Left lung (tissue), 10 donors: ENCODE measurements around the gene TIGD3. TPM values are rescaled to one million over a fixed set of nuclear protein-coding genes. Genes with fewer than 3 reads are reported as not detected.

Source experiments
- ATAC-seq: fragments of 200-7000 bp; cut with Tn5 transposase; one replicate; pipeline ENCODE4 v1.9.1; 2020; ENCODE audit warnings: moderate library complexity
- DNase-seq, 4 donors: peaks; one replicate each; pipeline ENCODE4 v3.0.0-alpha.2; 2013 to 2020
- H3K27ac ChIP-seq, 2 donors: fragments of 200-600 bp; sonication (generic) in 1 of 2; one replicate each; pipeline versions ENCODE4 v1.5.0 to v1.8.0; 2020 to 2021
- H3K27me3 ChIP-seq, 2 donors: fragments of 200-600 bp; sonication (generic) in 1 of 2; one replicate each; pipeline versions ENCODE4 v1.5.0 to v1.8.0; 2020 to 2021
- H3K36me3 ChIP-seq, 2 donors: fragments of 200-600 bp; sonication (generic) in 1 of 2; one replicate each; pipeline versions ENCODE4 v1.5.0 to v1.8.0; 2020 to 2021
- H3K4me1 ChIP-seq, 2 donors: fragments of 200-600 bp; one replicate each; pipeline ENCODE4 v1.8.0; 2021
- H3K4me3 ChIP-seq, 2 donors: fragments of 200-600 bp; sonication (generic) in 1 of 2; one replicate each; pipeline versions ENCODE4 v1.5.0 to v1.8.0; 2020 to 2021; ENCODE audit warnings: mild to moderate bottlenecking in 1 of 2
- H3K9me3 ChIP-seq, 2 donors: fragments of 200-600 bp; sonication (generic) in 1 of 2; one replicate each; pipeline versions ENCODE4 v1.5.0 to v1.8.0; 2020 to 2021
- CTCF ChIP-seq, 2 donors: fragments of 200-600 bp; sonication (generic) in 1 of 2; IDR thresholded peaks; one replicate each; pipeline versions ENCODE4 v1.5.0 to v1.8.0; 2021; ENCODE audit warnings: antibody characterized with exemption in 2 of 2
- intact Hi-C, 2 donors: fragments of 100-400 bp; cut with DNase I; formaldehyde crosslinking; loops; one replicate each; pipeline versions ENCODE4 v1.11.2 to v1.14.2; 2022
- polyA plus RNA-seq, 6 donors: library from polyadenylated mRNA; unstranded; fragments of 120-200 nt; gene quantifications; one replicate each; pipeline ENCODE4 v1.2.1, GENCODE V29; 2013; ENCODE audit not compliant: insufficient read length in 6 of 6
- total RNA-seq, 2 donors: library from RNA; stranded (reverse); fragmentation: NEBNext Ultra II Directional; extraction: Animal tissue kit (Norgen Biotek cat#: 25700); gene quantifications; one replicate each; pipeline ENCODE4 v1.2.1, GENCODE V29; 2021
- donor health status: DM: no; HTN: yes; CAD: no.
- donor health status: DM: no; HTN: no; CAD: no.

Gene TIGD3
- total and polyA plus RNA-seq, 8 donors: 0.14 to 0.39 (median 0.24) TPM; not detected in 1

GRCh38 chr11:65389294-65389980 lies 34.9 kb downstream of the TIGD3 start:
- Histone ChIP-seq H3K4me1 (peaks cover 41 to 70% of the 10 kb centered on the region in 2 donors), H3K9me3 (no peaks in the 10 kb centered on the region), H3K4me3 (peak overlapping the region in 1 of 2 donors; percentile 86), H3K36me3 (peaks cover 0 to 44% of the 10 kb centered on the region in 2 donors), H3K27ac (peak overlapping the region; percentile 13 to 63), H3K27me3 (no peaks in the 10 kb centered on the region)
- intact Hi-C loops: no loop called here
- DNase-seq (no peak), ATAC-seq (no peak)
- no peak for TF ChIP-seq CTCF (IDR thresholded peaks at IDR 0.05)

- no peak for TF ChIP-seq CTCF (IDR thresholded peaks at IDR 0.05)
- ATAC-seq (no peak), DNase-seq (no peak)
Observed at GRCh38 chr11:65390099-65390941, 35.8 kb downstream of the TIGD3 start.

GRCh38 chr11:65390996-65391395 lies 36.4 kb downstream of the TIGD3 start:
- peaks cover 0 to 60% of the 10 kb centered on the region in 2 donors for H3K36me3 ChIP-seq

More at GRCh38 chr11:65390099-65390941, 35.8 kb downstream of the TIGD3 start:
- H3K36me3 ChIP-seq: peaks cover 0 to 53% of the 10 kb centered on the region in 2 donors
- peak overlapping the region in 1 of 2 donors; percentile 0 for H3K4me3 ChIP-seq
- intact Hi-C loops: no loop called here
- no peaks in the 10 kb centered on the region for H3K27me3 ChIP-seq
- peak overlapping the region; percentile 45 to 63 for H3K27ac ChIP-seq
- H3K4me1 ChIP-seq: peaks cover 41 to 62% of the 10 kb centered on the region in 2 donors
- H3K9me3 ChIP-seq: no peaks in the 10 kb centered on the region

GRCh38 chr11:65392186-65392829 lies 37.8 kb downstream of the TIGD3 start:
- Histone ChIP-seq H3K36me3 (peaks cover 0 to 73% of the 10 kb centered on the region in 2 donors), H3K27ac (peak overlapping the region in 1 of 2 donors; percentile 63), H3K27me3 (no peaks in the 10 kb centered on the region), H3K9me3 (no peaks in the 10 kb centered on the region), H3K4me3 (no peak overlapping the region), H3K4me1 (peaks cover 34 to 45% of the 10 kb centered on the region in 2 donors)
- intact Hi-C loops: no loop called here
- DNase-seq (no peak), ATAC-seq (no peak)
- no peak for TF ChIP-seq CTCF (IDR thresholded peaks at IDR 0.05)

More at GRCh38 chr11:65390996-65391395, 36.4 kb downstream of the TIGD3 start:
- Histone ChIP-seq H3K9me3 (no peaks in the 10 kb centered on the region), H3K27ac (peak overlapping the region; percentile 45 to 63), H3K4me3 (peak overlapping the region in 1 of 2 donors; percentile 0), H3K4me1 (peaks cover 40 to 55% of the 10 kb centered on the region in 2 donors), H3K27me3 (no peaks in the 10 kb centered on the region)
- ATAC-seq (no peak), DNase-seq (no peak)
- no peak for TF ChIP-seq CTCF (IDR thresholded peaks at IDR 0.05)
- intact Hi-C loops: no loop called here
